H1 (cell line): ENCODE results near the gene IYD. TPM values are rescaled to one million over a fixed set of nuclear protein-coding genes. Genes with fewer than 3 reads are reported as not detected.

Source experiments
- CTCF ChIA-PET: fragments of 300-600 bp; sonication (Branson Sonifier 250); formaldehyde crosslinking; loops from one replicate; lab custom pipeline; 2021; ENCODE audit not compliant: partially characterized antibody; lab: Charles Lee
- POLR2A ChIA-PET: fragments of 300-600 bp; sonication (Branson Sonifier 250); formaldehyde crosslinking; loops from one replicate; lab custom pipeline; 2021; ENCODE audit warnings: inconsistent platforms; ENCODE audit not compliant: partially characterized antibody; lab: Charles Lee
- DNase-seq, 2 experiments: peaks; one replicate each; pipeline versions ENCODE4 v3.0.0 to v3.0.0-alpha.2; 2010 to 2022; ENCODE audit warnings: low spot score in 2 of 2, low read depth in 1 of 2, mixed read lengths in 1 of 2
- FAIRE-seq: peaks from 2 replicates; lab custom pipeline; 2011; peaks lifted over from hg19 to GRCh38; lab: Jason Lieb, UNC
- H2AFZ ChIP-seq: 2 replicates; pipeline ENCODE4 v1.8.1; 2012; ENCODE audit warnings: low read length, inconsistent platforms
- H2AK5ac ChIP-seq: 2 replicates; pipeline ENCODE4 v1.6.1; 2013; ENCODE audit warnings: low read depth, low read length
- H2BK120ac ChIP-seq: replicated peaks from 2 replicates; pipeline ENCODE3; 2013; ENCODE audit warnings: low read depth, low read length, inconsistent platforms
- H2BK12ac ChIP-seq: 2 replicates; pipeline ENCODE4 v1.6.1; 2013; ENCODE audit warnings: low read depth, low read length
- H2BK15ac ChIP-seq: 2 replicates; pipeline ENCODE4 v1.6.1; 2013; ENCODE audit warnings: low read length
- H2BK20ac ChIP-seq: 2 replicates; pipeline ENCODE4 v1.6.1; 2013; ENCODE audit warnings: low read length
- H2BK5ac ChIP-seq: 2 replicates; pipeline ENCODE4 v1.6.1; 2013; ENCODE audit warnings: low read depth, low read length
- H3K14ac ChIP-seq: 2 replicates; pipeline ENCODE4 v1.6.1; 2013; ENCODE audit warnings: inconsistent platforms; ENCODE audit not compliant: insufficient read length
- H3K18ac ChIP-seq: 2 replicates; pipeline ENCODE4 v1.6.1; 2013; ENCODE audit warnings: low read length; ENCODE audit errors: extremely low read depth
- H3K23ac ChIP-seq: 2 replicates; pipeline ENCODE4 v1.6.1; 2013; ENCODE audit warnings: inconsistent platforms; ENCODE audit not compliant: insufficient read length
- H3K23me2 ChIP-seq: 2 replicates; pipeline ENCODE4 v1.6.1; 2013; ENCODE audit warnings: low read depth, low read length
- H3K27ac ChIP-seq: 2 replicates; pipeline ENCODE4 v1.6.1; 2011; ENCODE audit warnings: low read depth, low read length, inconsistent platforms
- H3K27me3 ChIP-seq, 4 experiments: replicated peaks in 1 of 4; 1 replicate in 1 of 4; 2 replicates in 3 of 4; pipeline versions ENCODE4 v1.6.1 to v1.8.1; 2011 to 2013; ENCODE audit warnings: low read length in 3 of 4, mild to moderate bottlenecking in 3 of 4, inconsistent platforms in 2 of 4, mixed read lengths in 2 of 4, moderate library complexity in 1 of 4; ENCODE audit not compliant: control insufficient read depth in 3 of 4, insufficient read depth in 3 of 4; ENCODE audit errors: extremely low read depth in 1 of 4
- H3K36me3 ChIP-seq, 4 experiments: 2 replicates each; pipeline versions ENCODE4 v1.6.1 to v1.8.1; 2011 to 2013; ENCODE audit warnings: mild to moderate bottlenecking in 4 of 4, low read length in 3 of 4, moderate library complexity in 2 of 4, control low read depth in 1 of 4, inconsistent platforms in 1 of 4; ENCODE audit not compliant: insufficient read depth in 4 of 4, control insufficient read depth in 2 of 4
- H3K4ac ChIP-seq: replicated peaks from 2 replicates; pipeline ENCODE3; 2013; ENCODE audit warnings: low read length, low read depth, mixed read lengths, inconsistent platforms; ENCODE audit not compliant: insufficient read length
- H3K4me1 ChIP-seq, 4 experiments: replicated peaks in 1 of 4; 1 replicate in 1 of 4; 2 replicates in 3 of 4; pipeline versions ENCODE4 v1.6.1 to v1.8.1; 2011 to 2013; ENCODE audit warnings: low read length in 3 of 4, inconsistent platforms in 2 of 4, mixed read lengths in 1 of 4; ENCODE audit not compliant: insufficient read depth in 4 of 4, control insufficient read depth in 3 of 4
- H3K4me2 ChIP-seq, 2 experiments: 2 replicates each; pipeline versions ENCODE4 v1.6.1 to v1.8.1; 2011 to 2013; ENCODE audit warnings: low read depth in 2 of 2, low read length in 2 of 2, control low read depth in 1 of 2, inconsistent platforms in 1 of 2, mild to moderate bottlenecking in 1 of 2; ENCODE audit not compliant: insufficient read depth in 1 of 2
- H3K4me3 ChIP-seq, 4 experiments: fragments of 200-600, 300-600 bp in 1 of 4; sonication (generic), shearing (Covaris generic), sonication (Bioruptor Twin) in 1 of 4; 2 replicates each; pipeline versions ENCODE4 v1.5.1 to v1.8.1; 2011 to 2016; ENCODE audit warnings: low read length in 4 of 4, low read depth in 3 of 4, control low read depth in 2 of 4, inconsistent platforms in 2 of 4, mild to moderate bottlenecking in 2 of 4, mixed read lengths in 1 of 4, moderate library complexity in 1 of 4; ENCODE audit not compliant: insufficient read depth in 2 of 4; ENCODE audit errors: extremely low read depth in 1 of 4
- H3K56ac ChIP-seq: replicated peaks from 2 replicates; pipeline ENCODE3; 2013; ENCODE audit warnings: low read depth, mild to moderate bottlenecking, mixed read lengths, low read length, inconsistent platforms; ENCODE audit not compliant: insufficient read length
- H3K79me1 ChIP-seq: 2 replicates; pipeline ENCODE4 v1.6.1; 2013; ENCODE audit warnings: low read depth, low read length, control low read depth
- H3K79me2 ChIP-seq, 2 experiments: 2 replicates each; pipeline versions ENCODE4 v1.6.1 to v1.8.1; 2012 to 2013; ENCODE audit warnings: low read length in 2 of 2, mild to moderate bottlenecking in 2 of 2, inconsistent platforms in 1 of 2; ENCODE audit not compliant: insufficient read depth in 2 of 2, control insufficient read depth in 1 of 2
- H3K9ac ChIP-seq, 4 experiments: replicated peaks in 1 of 4; 1 replicate in 1 of 4; 2 replicates in 3 of 4; pipeline versions ENCODE4 v1.6.1 to v1.8.1; 2011 to 2013; ENCODE audit warnings: low read depth in 3 of 4, low read length in 3 of 4, control low read depth in 2 of 4, mild to moderate bottlenecking in 2 of 4, moderate library complexity in 2 of 4, inconsistent platforms in 1 of 4; ENCODE audit errors: extremely low read depth in 1 of 4
- H3K9me3 ChIP-seq, 2 experiments: 2 replicates each; pipeline versions ENCODE4 v1.6.1 to v1.8.1; 2012 to 2013; ENCODE audit warnings: mild to moderate bottlenecking in 2 of 2, moderate library complexity in 2 of 2, control low read depth in 1 of 2, inconsistent platforms in 1 of 2, low read depth in 1 of 2, low read length in 1 of 2, mixed read lengths in 1 of 2; ENCODE audit not compliant: insufficient read depth in 2 of 2
- H4K20me1 ChIP-seq, 2 experiments: replicated peaks in 1 of 2; 2 replicates each; pipeline versions ENCODE3 to v1.8.1; 2011 to 2013; ENCODE audit warnings: inconsistent platforms in 2 of 2, low read length in 2 of 2, mild to moderate bottlenecking in 1 of 2; ENCODE audit not compliant: insufficient read depth in 2 of 2, control insufficient read depth in 1 of 2
- H4K5ac ChIP-seq: 2 replicates; pipeline ENCODE4 v1.6.1; 2013; ENCODE audit warnings: low read length, low read depth, mixed read lengths, inconsistent platforms; ENCODE audit not compliant: insufficient read length
- H4K8ac ChIP-seq: 2 replicates; pipeline ENCODE4 v1.8.0; 2013; ENCODE audit warnings: mild to moderate bottlenecking, moderate library complexity, low read length, inconsistent platforms; ENCODE audit not compliant: insufficient read depth; ENCODE audit errors: extremely low read depth
- H4K91ac ChIP-seq: replicated peaks from 2 replicates; pipeline ENCODE3; 2013; ENCODE audit warnings: low read length, mixed read lengths, inconsistent platforms; ENCODE audit not compliant: insufficient read length
- SP1 ChIP-seq: IDR thresholded peaks from 2 replicates; pipeline ENCODE4 v1.6.1; 2011; ENCODE audit warnings: low read depth, low read length
- TAF1 ChIP-seq: IDR thresholded peaks from 2 replicates; pipeline ENCODE4 v1.6.1; 2011; ENCODE audit warnings: mild to moderate bottlenecking, low read depth, low read length
- USF2 ChIP-seq: IDR thresholded peaks from 2 replicates; pipeline ENCODE4 v1.6.1; 2011; ENCODE audit warnings: low read length, improper control_type of control experiment
- WGBS, 2 experiments: shearing (Covaris generic) in 1 of 2; methylation state at CpG; one replicate each; pipeline versions ENCODE4 v1.1.6 to v1.1.7; 2013 to 2015; ENCODE audit warnings: low lambda C conversion rate in 2 of 2, mixed read lengths in 2 of 2, inconsistent platforms in 1 of 2, low coverage in 1 of 2, missing lambda C conversion rate in 1 of 2; ENCODE audit not compliant: insufficient replicate concordance in 2 of 2, insufficient coverage in 1 of 2, insufficient read length in 1 of 2; ENCODE audit errors: extremely low coverage in 1 of 2, missing lambda C conversion rate in 1 of 2; 5-methylcytosine and 5-hydroxymethylcytosine counted together
- polyA plus RNA-seq, 7 experiments: library from polyadenylated mRNA; depleted of rRNA in 3 of 7; stranded (reverse) in 5 of 7; unstranded in 2 of 7; fragments of >200 nt in 5 of 7; fragments of 200-250 nt in 2 of 7; gene quantifications; 1 replicate in 5 of 7; 2 replicates in 1 of 7; 4 replicates in 1 of 7; pipeline versions ENCODE4 v1.2.1 to v1.2.3, GENCODE V29; 2011 to 2013; ENCODE audit warnings: missing spikeins in 2 of 7, mixed read lengths in 2 of 7
- total RNA-seq: library from RNA; stranded (reverse); fragmentation: NEBNext Ultra II Directional; extraction: Animal tissue kit (Norgen Biotek cat#: 25700); gene quantifications from 2 replicates; pipeline ENCODE4 v1.2.1, GENCODE V29; 2021

The IYD gene
- total and polyA plus RNA-seq, 2 of the 8 experiments (the other 6 are each of a cell fraction or from before 2014, with no cell fraction given), result not detected

GRCh38 chr6:150361876-150362275 is 6.9 kb upstream of the IYD start:
- no peak for DNase-seq
- no peak overlapping the region for H3K18ac ChIP-seq
- CTCF ChIA-PET, result interaction anchor here (0.7 to 1.5 kb wide), 3 partner anchors 15 to 456 kb away, joined by 3 to 4 read pairs (median 3); no protein-coding TSS in a partner anchor
- no peak for TF ChIP-seq USF2
- no peak for TF ChIP-seq SP1
- no peak for TF ChIP-seq TAF1

More at GRCh38 chr6:150361876-150362275, 6.9 kb upstream of the IYD start:
- H2AK5ac ChIP-seq, result no peak overlapping the region
- no peaks in the 10 kb centered on the region for H3K23me2 ChIP-seq
- H3K27ac ChIP-seq, result no peak overlapping the region
- H3K9ac ChIP-seq, result no peak overlapping the region
- H2BK120ac ChIP-seq, result no peak overlapping the region
- H3K4me3 ChIP-seq, result no peak overlapping the region
- FAIRE-seq, result no peak
- H4K5ac ChIP-seq, result no peak overlapping the region
- no peak overlapping the region for H3K4ac ChIP-seq
- H3K27me3 ChIP-seq, result no peaks in the 10 kb centered on the region
- no peak overlapping the region for H3K23ac ChIP-seq
- no peak overlapping the region for H3K4me2 ChIP-seq
- 72% methylated on average over 3 of the region's 3 CpGs; no CpG with 5 or more reads in 1 of the 2 experiments for WGBS, 2 experiments
- H2BK15ac ChIP-seq, result no peak overlapping the region
- no peaks in the 10 kb centered on the region for H4K20me1 ChIP-seq
- H3K14ac ChIP-seq, result no peak overlapping the region
- H2BK20ac ChIP-seq, result no peak overlapping the region
- no peaks in the 10 kb centered on the region for H3K4me1 ChIP-seq
- H3K79me1 ChIP-seq, result no peaks in the 10 kb centered on the region
- no peaks in the 10 kb centered on the region for H3K79me2 ChIP-seq
- no peak overlapping the region; the same call in 1 of the 2 replicates for H2AFZ ChIP-seq
- H2BK5ac ChIP-seq, result no peak overlapping the region
- H2BK12ac ChIP-seq, result no peak overlapping the region
- H4K91ac ChIP-seq, result no peak overlapping the region
- POLR2A ChIA-PET, result interaction anchor here (0.7 kb wide), 1 partner anchor 154 kb away, joined by 3 read pairs; no protein-coding TSS in a partner anchor
- no peaks in the 10 kb centered on the region for H3K36me3 ChIP-seq
- H3K9me3 ChIP-seq, result no peaks in the 10 kb centered on the region
- H3K56ac ChIP-seq, result no peak overlapping the region
- H4K8ac ChIP-seq, result no peak overlapping the region
